ENCODE measurements around the gene MAS1L.

DNA sequence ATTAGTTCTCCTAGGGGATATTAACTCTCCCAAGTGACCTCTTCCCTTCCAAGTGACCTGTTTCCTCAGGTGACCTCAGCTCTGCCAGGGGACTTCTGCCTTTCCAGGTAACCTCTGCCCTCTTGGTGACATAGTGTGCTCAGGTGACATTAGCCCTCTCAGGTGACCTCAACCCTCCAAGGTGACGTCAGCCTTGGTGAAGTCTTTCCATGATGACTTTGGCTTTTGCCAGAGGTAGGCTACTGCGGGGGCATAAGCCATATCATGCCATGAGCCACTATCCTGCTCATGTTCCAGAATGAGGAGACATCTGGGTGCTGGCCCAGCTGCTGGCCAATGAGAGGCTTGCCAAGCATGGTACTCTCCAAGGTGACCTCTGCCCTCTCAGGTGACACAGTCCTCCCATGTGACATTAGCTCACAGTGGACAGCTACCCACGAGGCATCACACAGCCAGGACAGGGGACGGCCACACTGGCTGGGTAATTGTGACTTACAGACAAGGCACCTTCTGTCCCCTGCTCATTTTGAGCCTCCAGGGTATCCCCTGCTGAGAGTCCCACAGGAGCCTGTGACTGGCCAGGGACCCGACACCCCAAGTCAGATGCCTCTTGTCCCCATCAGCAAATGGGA lies 40.7 kb upstream of the MAS1L start:
- TF ChIP-seq, protein P1, sequence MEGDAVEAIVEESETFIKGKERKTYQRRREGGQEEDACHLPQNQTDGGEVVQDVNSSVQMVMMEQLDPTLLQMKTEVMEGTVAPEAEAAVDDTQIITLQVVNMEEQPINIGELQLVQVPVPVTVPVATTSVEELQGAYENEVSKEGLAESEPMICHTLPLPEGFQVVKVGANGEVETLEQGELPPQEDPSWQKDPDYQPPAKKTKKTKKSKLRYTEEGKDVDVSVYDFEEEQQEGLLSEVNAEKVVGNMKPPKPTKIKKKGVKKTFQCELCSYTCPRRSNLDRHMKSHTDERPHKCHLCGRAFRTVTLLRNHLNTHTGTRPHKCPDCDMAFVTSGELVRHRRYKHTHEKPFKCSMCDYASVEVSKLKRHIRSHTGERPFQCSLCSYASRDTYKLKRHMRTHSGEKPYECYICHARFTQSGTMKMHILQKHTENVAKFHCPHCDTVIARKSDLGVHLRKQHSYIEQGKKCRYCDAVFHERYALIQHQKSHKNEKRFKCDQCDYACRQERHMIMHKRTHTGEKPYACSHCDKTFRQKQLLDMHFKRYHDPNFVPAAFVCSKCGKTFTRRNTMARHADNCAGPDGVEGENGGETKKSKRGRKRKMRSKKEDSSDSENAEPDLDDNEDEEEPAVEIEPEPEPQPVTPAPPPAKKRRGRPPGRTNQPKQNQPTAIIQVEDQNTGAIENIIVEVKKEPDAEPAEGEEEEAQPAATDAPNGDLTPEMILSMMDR (IDR thresholded peaks at IDR 0.05) = no peak
- TF ChIP-seq EZH2 (IDR thresholded peaks at IDR 0.05) (no peak), EZH2phosphoT487 (IDR thresholded peaks at IDR 0.05) (no peak)

Measured in neural progenitor cell (in vitro differentiated cells).